Neural cell (in vitro differentiated cells): ENCODE data around the gene UGT2A3. TPM values are rescaled to one million over a fixed set of nuclear protein-coding genes. Genes with fewer than 3 reads are reported as not detected.
"Not testable (repeated sequence)": the region's sequence is repeated elsewhere in the genome, so short reads cannot be mapped to it uniquely, and the experiment has no call there.

ENCODE experiments used
- H2AFZ ChIP-seq: fragments of 200-600, 300-800 bp; sonication (generic), shearing (Covaris generic); 2 replicates; pipeline ENCODE4 v1.6.0; 2014; ENCODE audit warnings: low read depth, mild to moderate bottlenecking, antibody characterized with exemption, low read length, moderate library complexity
- H3F3A ChIP-seq: fragments of 200-600 bp; shearing (Covaris generic); 2 replicates; pipeline ENCODE4 v1.6.1; 2016; ENCODE audit warnings: mild to moderate bottlenecking, moderate library complexity, mixed read lengths, antibody characterized with exemption, low read length; ENCODE audit not compliant: insufficient read depth, poor library complexity, severe bottlenecking
- H3K27ac ChIP-seq: fragments of 200-600, 300-800 bp; sonication (generic), shearing (Covaris generic); 2 replicates; pipeline ENCODE4 v1.5.1; 2014; ENCODE audit warnings: mild to moderate bottlenecking, low read length, moderate library complexity
- H3K27me3 ChIP-seq: fragments of 300-800, 200-600 bp; sonication (generic), shearing (Covaris generic); 2 replicates; pipeline ENCODE4 v1.6.0; 2014; ENCODE audit warnings: mild to moderate bottlenecking, low read depth, low read length, moderate library complexity; ENCODE audit not compliant: insufficient read depth
- H3K36me3 ChIP-seq: fragments of 300-800, 200-600 bp; sonication (generic), shearing (Covaris generic); 2 replicates; pipeline ENCODE4 v1.5.1; 2014; ENCODE audit warnings: mild to moderate bottlenecking, antibody characterized with exemption, low read length, moderate library complexity; ENCODE audit not compliant: insufficient read depth
- H3K4me2 ChIP-seq: fragments of 300-800, 200-600 bp; sonication (generic), shearing (Covaris generic); 2 replicates; pipeline ENCODE4 v1.6.0; 2014; ENCODE audit warnings: mild to moderate bottlenecking, low read length
- H3K4me3 ChIP-seq: fragments of 300-800, 200-600 bp; sonication (generic), shearing (Covaris generic); 2 replicates; pipeline ENCODE4 v1.5.1; 2014; ENCODE audit warnings: mild to moderate bottlenecking, low read length, moderate library complexity
- H3K79me2 ChIP-seq: fragments of 200-600 bp; shearing (Covaris generic); replicated peaks from 2 replicates; pipeline ENCODE4 v1.6.0; 2014; ENCODE audit warnings: mild to moderate bottlenecking, low read length, moderate library complexity; ENCODE audit not compliant: insufficient read depth
- H3K9ac ChIP-seq: fragments of 300-800, 200-600 bp; sonication (generic), shearing (Covaris generic); 2 replicates; pipeline ENCODE4 v1.6.1; 2016; ENCODE audit warnings: mild to moderate bottlenecking, low read length, mixed read lengths
- H3K9me2 ChIP-seq: fragments of 200-600 bp; shearing (Covaris generic); 2 replicates; pipeline ENCODE4 v1.6.1; 2016; ENCODE audit warnings: mild to moderate bottlenecking, low read length, mixed read lengths; ENCODE audit not compliant: insufficient read depth
- H3K9me3 ChIP-seq: fragments of 200-600, 300-800 bp; sonication (generic), shearing (Covaris generic); 2 replicates; pipeline ENCODE4 v1.6.1; 2016; ENCODE audit warnings: mild to moderate bottlenecking, mixed run types, low read length, moderate library complexity, mixed read lengths
- H4K20me1 ChIP-seq: fragments of 200-600 bp; shearing (Covaris generic); 2 replicates; pipeline ENCODE4 v1.6.1; 2016; ENCODE audit warnings: mild to moderate bottlenecking, mixed run types; ENCODE audit not compliant: insufficient read depth
- EP300 ChIP-seq: fragments of 450-650 bp; conservative IDR thresholded peaks from 2 replicates; pipeline ENCODE4 v1.6.1; 2014; ENCODE audit warnings: antibody characterized with exemption, mild to moderate bottlenecking, moderate library complexity; ENCODE audit not compliant: poor library complexity, severe bottlenecking
- EZH2 ChIP-seq: fragments of 200-600, 300-800 bp; shearing (Covaris generic), sonication (generic); IDR thresholded peaks from 2 replicates; pipeline ENCODE4 v1.6.1; 2014; ENCODE audit warnings: antibody characterized with exemption, low read length, borderline replicate concordance, mild to moderate bottlenecking; ENCODE audit not compliant: insufficient read depth, poor library complexity, severe bottlenecking
- MXI1 ChIP-seq: fragments of 450-650 bp; conservative IDR thresholded peaks from 2 replicates; pipeline ENCODE4 v1.6.1; 2014; ENCODE audit warnings: antibody characterized with exemption, mild to moderate bottlenecking; ENCODE audit not compliant: poor library complexity, severe bottlenecking
- POLR2AphosphoS5 ChIP-seq: IDR thresholded peaks from 2 replicates; pipeline ENCODE4 v1.6.1; 2012
- RAD21 ChIP-seq: fragments of 450-650 bp; conservative IDR thresholded peaks from 2 replicates; pipeline ENCODE4 v1.6.1; 2014; ENCODE audit warnings: antibody characterized with exemption, mild to moderate bottlenecking, moderate library complexity
- REST ChIP-seq: IDR thresholded peaks from 2 replicates; pipeline ENCODE4 v1.6.1; 2012; ENCODE audit warnings: borderline replicate concordance
- SMC3 ChIP-seq: fragments of 450-650 bp; conservative IDR thresholded peaks from 2 replicates; pipeline ENCODE4 v1.6.1; 2014; ENCODE audit warnings: antibody characterized with exemption, mild to moderate bottlenecking, moderate library complexity; ENCODE audit not compliant: poor library complexity
- TAF1 ChIP-seq: IDR thresholded peaks from 2 replicates; pipeline ENCODE4 v1.6.1; 2012; ENCODE audit warnings: low read depth
- polyA plus RNA-seq: library from polyadenylated mRNA; depleted of rRNA; stranded (reverse); fragments of >200 nt; gene quantifications from 2 replicates; pipeline ENCODE4 v1.2.3, GENCODE V29; 2014
- TF ChIP-seq, protein P1 (sequence below): fragments of 450-650 bp; IDR thresholded peaks from 2 replicates; pipeline ENCODE4 v1.5.1; 2014; ENCODE audit warnings: antibody characterized with exemption, mild to moderate bottlenecking, moderate library complexity; ENCODE audit not compliant: poor library complexity, severe bottlenecking

Gene UGT2A3
- polyA plus RNA-seq, 1 donor from 2014 or later, result not detected

DNA sequence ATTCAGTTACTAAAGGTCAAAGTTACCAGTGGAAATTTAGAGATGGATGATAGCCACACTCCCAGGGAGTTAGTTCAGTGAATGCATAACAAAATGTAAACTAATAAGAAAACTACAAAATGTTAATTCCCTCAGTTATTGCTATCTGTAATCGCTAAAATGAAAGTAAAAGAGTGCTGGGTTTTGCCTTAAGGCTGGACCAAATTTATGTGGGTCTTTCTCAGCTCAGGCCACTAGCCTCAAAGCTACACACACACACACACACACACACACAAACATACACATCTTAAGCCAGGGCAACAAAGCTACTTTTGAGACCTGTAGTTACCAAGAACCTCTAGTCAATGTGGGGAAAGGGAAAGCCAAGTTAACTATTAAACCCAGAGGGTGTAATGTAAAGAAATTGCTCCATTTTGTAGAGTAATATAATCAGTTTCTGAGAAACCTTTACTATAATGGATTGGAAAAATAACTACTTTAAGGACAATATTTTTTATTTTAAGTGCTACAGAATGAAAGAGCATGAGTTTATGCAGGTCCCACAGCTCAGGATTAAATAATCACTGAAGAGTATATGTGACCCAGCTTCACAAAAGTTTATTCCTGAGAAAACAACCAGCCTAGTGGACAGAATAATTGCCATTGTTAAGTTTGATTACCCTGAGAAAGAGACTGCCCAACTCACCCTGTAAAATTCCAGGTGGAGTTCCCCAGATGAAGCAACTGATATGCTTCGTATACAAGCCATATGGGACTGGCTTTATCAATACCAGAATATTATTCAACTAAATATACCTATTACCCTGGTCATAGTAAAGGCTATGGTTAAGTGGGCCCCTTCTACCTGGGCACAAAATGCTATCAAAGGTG is 8.9 kb upstream of the UGT2A3 start:
- H3K27me3 ChIP-seq, result no peaks in the 10 kb centered on the region
- no peak overlapping the region for H3K9ac ChIP-seq
- no peaks in the 10 kb centered on the region for H3K36me3 ChIP-seq
- no peak overlapping the region for H2AFZ ChIP-seq
- no peaks in the 10 kb centered on the region for H3K9me2 ChIP-seq
- no peak overlapping the region for H3K27ac ChIP-seq
- no peak overlapping the region for H3K4me2 ChIP-seq
- no peaks in the 10 kb centered on the region for H3F3A ChIP-seq
- no peaks in the 10 kb centered on the region for H4K20me1 ChIP-seq
- H3K9me3 ChIP-seq, result no peaks in the 10 kb centered on the region
- H3K4me3 ChIP-seq, result no peak overlapping the region
- H3K79me2 ChIP-seq, result no peaks in the 10 kb centered on the region
- TF ChIP-seq TAF1 (no peak), EZH2 (no peak), MXI1 (no peak), RAD21 (no peak), POLR2AphosphoS5 (no peak), REST (no peak), EP300 (no peak), SMC3 (no peak)
- TF ChIP-seq, protein P1, sequence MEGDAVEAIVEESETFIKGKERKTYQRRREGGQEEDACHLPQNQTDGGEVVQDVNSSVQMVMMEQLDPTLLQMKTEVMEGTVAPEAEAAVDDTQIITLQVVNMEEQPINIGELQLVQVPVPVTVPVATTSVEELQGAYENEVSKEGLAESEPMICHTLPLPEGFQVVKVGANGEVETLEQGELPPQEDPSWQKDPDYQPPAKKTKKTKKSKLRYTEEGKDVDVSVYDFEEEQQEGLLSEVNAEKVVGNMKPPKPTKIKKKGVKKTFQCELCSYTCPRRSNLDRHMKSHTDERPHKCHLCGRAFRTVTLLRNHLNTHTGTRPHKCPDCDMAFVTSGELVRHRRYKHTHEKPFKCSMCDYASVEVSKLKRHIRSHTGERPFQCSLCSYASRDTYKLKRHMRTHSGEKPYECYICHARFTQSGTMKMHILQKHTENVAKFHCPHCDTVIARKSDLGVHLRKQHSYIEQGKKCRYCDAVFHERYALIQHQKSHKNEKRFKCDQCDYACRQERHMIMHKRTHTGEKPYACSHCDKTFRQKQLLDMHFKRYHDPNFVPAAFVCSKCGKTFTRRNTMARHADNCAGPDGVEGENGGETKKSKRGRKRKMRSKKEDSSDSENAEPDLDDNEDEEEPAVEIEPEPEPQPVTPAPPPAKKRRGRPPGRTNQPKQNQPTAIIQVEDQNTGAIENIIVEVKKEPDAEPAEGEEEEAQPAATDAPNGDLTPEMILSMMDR, result no peak

- H3F3A ChIP-seq, H3K9ac ChIP-seq, H3K27me3 ChIP-seq, H2AFZ ChIP-seq, H3K79me2 ChIP-seq, H3K4me2 ChIP-seq, H4K20me1 ChIP-seq, H3K36me3 ChIP-seq, H3K4me3 ChIP-seq, H3K9me3 ChIP-seq, H3K9me2 ChIP-seq, H3K27ac ChIP-seq: not testable (repeated sequence)
Observed at GRCh38 chr4:68959085-68959484, 7.5 kb upstream of the UGT2A3 start.
